ENCODE results near the gene PARN.
"Not testable (repeated sequence)": the region's sequence is repeated elsewhere in the genome, so short reads cannot be mapped to it uniquely, and the experiment has no call there.

Gene PARN, protein sequence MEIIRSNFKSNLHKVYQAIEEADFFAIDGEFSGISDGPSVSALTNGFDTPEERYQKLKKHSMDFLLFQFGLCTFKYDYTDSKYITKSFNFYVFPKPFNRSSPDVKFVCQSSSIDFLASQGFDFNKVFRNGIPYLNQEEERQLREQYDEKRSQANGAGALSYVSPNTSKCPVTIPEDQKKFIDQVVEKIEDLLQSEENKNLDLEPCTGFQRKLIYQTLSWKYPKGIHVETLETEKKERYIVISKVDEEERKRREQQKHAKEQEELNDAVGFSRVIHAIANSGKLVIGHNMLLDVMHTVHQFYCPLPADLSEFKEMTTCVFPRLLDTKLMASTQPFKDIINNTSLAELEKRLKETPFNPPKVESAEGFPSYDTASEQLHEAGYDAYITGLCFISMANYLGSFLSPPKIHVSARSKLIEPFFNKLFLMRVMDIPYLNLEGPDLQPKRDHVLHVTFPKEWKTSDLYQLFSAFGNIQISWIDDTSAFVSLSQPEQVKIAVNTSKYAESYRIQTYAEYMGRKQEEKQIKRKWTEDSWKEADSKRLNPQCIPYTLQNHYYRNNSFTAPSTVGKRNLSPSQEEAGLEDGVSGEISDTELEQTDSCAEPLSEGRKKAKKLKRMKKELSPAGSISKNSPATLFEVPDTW

GRCh38 chr16:14629919-14630619, at the start of gene PARN:
PARN (minus strand) TSS chr16:14630260; CDS start chr16:14630125, 135 bp downstream.
- peak; percentile 86 for DNase-seq (ENCODE audit: low spot score)

GRCh38 chr16:14678748-14679497, 48.9 kb upstream of the PARN start:
- DNase-seq (ENCODE audit: low spot score): no peak

DNA sequence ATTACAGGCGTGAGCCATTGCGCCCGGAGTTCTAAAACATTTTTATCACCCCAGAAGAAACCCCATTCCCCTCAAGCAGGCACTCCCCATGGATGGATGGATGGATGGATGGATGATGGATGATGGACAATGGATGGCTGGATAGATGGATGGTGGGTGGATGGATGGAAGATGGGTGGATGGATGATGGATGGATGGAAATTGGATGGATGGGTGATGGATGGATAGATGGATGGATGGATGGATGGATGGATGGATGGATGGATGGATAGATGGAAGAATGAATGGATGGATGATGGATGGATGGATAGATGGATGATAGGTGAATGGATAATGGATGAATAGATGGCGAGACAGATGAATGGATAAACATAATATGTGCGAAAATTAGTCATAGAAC, 47.6 kb upstream of the PARN start:
- DNase-seq (ENCODE audit: low spot score): no peak

- no peak for DNase-seq (ENCODE audit: low spot score)
Measured at GRCh38 chr16:14676633-14677032, 46.6 kb upstream of the PARN start.

DNA sequence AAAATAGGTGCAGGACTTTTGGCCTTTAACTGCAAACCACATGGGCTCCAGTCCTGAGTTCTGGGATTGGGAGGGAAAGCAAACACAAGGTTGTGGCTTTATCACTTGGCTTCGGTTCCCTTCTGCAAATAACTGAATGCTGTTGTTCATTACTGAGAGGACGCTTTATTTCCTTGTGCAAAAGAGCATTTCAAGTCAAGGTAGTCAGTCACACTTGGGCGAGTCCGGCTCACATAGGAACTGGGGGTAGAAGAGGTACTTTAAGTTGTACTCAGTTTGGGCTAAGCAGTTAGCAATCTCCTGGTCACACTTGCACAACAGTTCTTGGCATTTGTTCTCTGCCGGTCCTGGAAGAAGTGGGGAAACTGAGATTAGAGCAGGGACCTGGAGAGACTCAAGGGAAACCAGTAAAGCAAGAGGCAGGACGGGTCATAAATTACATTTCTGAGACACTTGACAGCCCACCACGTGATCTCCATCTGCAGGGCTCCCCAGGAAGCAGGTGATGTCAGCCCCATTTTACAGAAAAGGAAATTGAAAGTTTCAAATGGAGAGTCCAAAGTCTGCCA, 42.4 kb upstream of the PARN start:
- DNase-seq (ENCODE audit: low spot score): no peak

- no peak for DNase-seq (ENCODE audit: low spot score)
Measured at GRCh38 chr16:14669776-14670175, 39.7 kb upstream of the PARN start.

GRCh38 chr16:14668556-14669223, 38.6 kb upstream of the PARN start:
- DNase-seq (ENCODE audit: low spot score): no peak

GRCh38 chr16:14667347-14668266, 37.5 kb upstream of the PARN start:
- no peak for DNase-seq (ENCODE audit: low spot score)

GRCh38 chr16:14658063-14658462, 28.0 kb upstream of the PARN start:
- DNase-seq (ENCODE audit: low spot score): no peak

- no peak for DNase-seq (ENCODE audit: low spot score)
Measured at GRCh38 chr16:14652726-14653125, 22.7 kb upstream of the PARN start.

GRCh38 chr16:14650629-14651028, 20.6 kb upstream of the PARN start:
- no peak for DNase-seq (ENCODE audit: low spot score)

DNA sequence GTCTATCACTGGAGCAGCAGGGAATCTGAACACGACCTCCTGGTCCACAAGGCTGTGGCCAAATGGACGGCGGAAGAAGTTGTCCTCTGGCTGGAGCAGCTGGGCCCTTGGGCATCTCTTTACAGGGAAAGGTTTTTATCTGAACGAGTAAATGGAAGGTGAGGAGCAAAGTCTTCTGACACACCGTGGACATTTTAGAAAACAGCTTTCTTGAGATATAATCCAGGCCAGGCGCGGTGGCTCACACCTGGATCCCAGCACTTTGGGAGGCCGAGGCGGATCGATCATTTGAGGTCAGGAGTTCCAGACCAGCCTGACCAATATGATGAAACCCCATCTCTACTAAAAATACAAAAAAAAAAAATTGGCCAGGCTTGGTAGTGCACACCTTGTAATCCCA, 19.8 kb upstream of the PARN start:
- no peak for DNase-seq (ENCODE audit: low spot score)

- DNase-seq (ENCODE audit: low spot score): no peak
Measured at GRCh38 chr16:14641926-14642325, 11.9 kb upstream of the PARN start.

- no peak for DNase-seq (ENCODE audit: low spot score)
Measured at GRCh38 chr16:14641206-14641605, 11.1 kb upstream of the PARN start.

- DNase-seq (ENCODE audit: low spot score): no peak
Measured at GRCh38 chr16:14640538-14640937, 10.5 kb upstream of the PARN start.

- not testable (repeated sequence) for DNase-seq (ENCODE audit: low spot score)
Measured at GRCh38 chr16:14636951-14637240, 6.8 kb upstream of the PARN start.

GRCh38 chr16:14636179-14636950, 6.3 kb upstream of the PARN start:
- DNase-seq (ENCODE audit: low spot score): not testable (repeated sequence)

GRCh38 chr16:14635395-14636165, 5.5 kb upstream of the PARN start:
- DNase-seq (ENCODE audit: low spot score): no peak

- no peak for DNase-seq (ENCODE audit: low spot score)
Measured at GRCh38 chr16:14634389-14634725, 4.3 kb upstream of the PARN start.

Measured in HuH-7 (cell line).